Activated CD8-positive, alpha-beta memory T cell treated with anti-CD3 and anti-CD28 coated beads, Interleukin-2, amount 50 U/mL, for 24 hours (primary cell): Measurements from ENCODE around the gene POMGNT1.

Experiments used
- DNase-seq: peaks from one replicate; pipeline ENCODE4 v3.0.0-alpha.2; 2020; ENCODE audit errors: extremely low read depth

The POMGNT1 gene

GRCh38 chr1:46157916-46158311 is 40.3 kb downstream of the POMGNT1 start:
- DNase-seq = no peak

GRCh38 chr1:46153732-46154131 is 44.5 kb downstream of the POMGNT1 start:
- no peak for DNase-seq

GRCh38 chr1:46153228-46153627 is 45.0 kb downstream of the POMGNT1 start:
- DNase-seq = no peak

GRCh38 chr1:46152016-46152415 is 46.2 kb downstream of the POMGNT1 start:
- no peak for DNase-seq

- DNase-seq = no peak
These were observed 48.1 kb downstream of the POMGNT1 start for GRCh38 chr1:46150085-46150484.

- DNase-seq = no peak
These were observed 49.9 kb downstream of the POMGNT1 start for GRCh38 chr1:46148318-46148717.
